ENCODE measurements around the gene RPS6KL1. TPM values are rescaled to one million over a fixed set of nuclear protein-coding genes. Genes with fewer than 3 reads are reported as not detected.

Gene RPS6KL1
- total RNA-seq, 2 donors from 2014 or later: 4.4 to 10.4 TPM

DNA sequence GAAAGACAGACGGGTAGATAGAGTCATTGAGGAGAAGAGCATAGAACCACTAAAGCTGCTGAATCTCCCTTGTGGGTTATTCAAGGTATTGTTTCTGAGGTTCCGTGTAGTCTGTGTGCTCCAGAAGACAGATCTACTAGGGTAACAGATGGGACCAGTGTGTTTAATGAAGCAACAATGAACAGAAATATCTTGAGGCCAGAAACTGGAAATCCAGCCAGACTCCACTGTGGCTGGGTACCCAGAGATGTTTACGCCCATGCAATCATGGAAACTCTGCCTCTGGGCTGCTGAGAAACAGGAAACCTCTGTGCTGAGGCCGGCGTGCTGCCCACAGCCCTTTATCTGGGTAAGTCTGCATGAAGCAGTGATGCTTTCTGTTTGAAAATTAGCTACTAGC lies 55.4 kb downstream of the RPS6KL1 start:
- no peaks in the 10 kb centered on the region for H3K9me3 ChIP-seq (ENCODE audit: control insufficient read depth, low read length)
- H3K4me3 ChIP-seq (ENCODE audit: low read length): no peak overlapping the region
- no peaks in the 10 kb centered on the region for H3K36me3 Mint-ChIP-seq (ENCODE audit: low read depth)
- WGBS, 2 experiments (ENCODE audit: insufficient coverage in 1 of 2, insufficient read length in 1 of 2): 82 to 93% methylated on average over 5 of the region's 5 CpGs
- no peaks in the 10 kb centered on the region for H3K36me3 ChIP-seq (ENCODE audit: control insufficient read depth, insufficient read depth, low read length)
- H3K9me3 Mint-ChIP-seq: no peaks in the 10 kb centered on the region
- no peak overlapping the region for H3K4me3 Mint-ChIP-seq
- H3K4me1 ChIP-seq (ENCODE audit: control insufficient read depth, insufficient read depth, low read length): no peaks in the 10 kb centered on the region
- peaks cover 32% of the 10 kb centered on the region for H3K27me3 Mint-ChIP-seq (ENCODE audit: insufficient read depth)
- no peaks in the 10 kb centered on the region for H3K4me1 Mint-ChIP-seq
- TF ChIP-seq, protein P1, sequence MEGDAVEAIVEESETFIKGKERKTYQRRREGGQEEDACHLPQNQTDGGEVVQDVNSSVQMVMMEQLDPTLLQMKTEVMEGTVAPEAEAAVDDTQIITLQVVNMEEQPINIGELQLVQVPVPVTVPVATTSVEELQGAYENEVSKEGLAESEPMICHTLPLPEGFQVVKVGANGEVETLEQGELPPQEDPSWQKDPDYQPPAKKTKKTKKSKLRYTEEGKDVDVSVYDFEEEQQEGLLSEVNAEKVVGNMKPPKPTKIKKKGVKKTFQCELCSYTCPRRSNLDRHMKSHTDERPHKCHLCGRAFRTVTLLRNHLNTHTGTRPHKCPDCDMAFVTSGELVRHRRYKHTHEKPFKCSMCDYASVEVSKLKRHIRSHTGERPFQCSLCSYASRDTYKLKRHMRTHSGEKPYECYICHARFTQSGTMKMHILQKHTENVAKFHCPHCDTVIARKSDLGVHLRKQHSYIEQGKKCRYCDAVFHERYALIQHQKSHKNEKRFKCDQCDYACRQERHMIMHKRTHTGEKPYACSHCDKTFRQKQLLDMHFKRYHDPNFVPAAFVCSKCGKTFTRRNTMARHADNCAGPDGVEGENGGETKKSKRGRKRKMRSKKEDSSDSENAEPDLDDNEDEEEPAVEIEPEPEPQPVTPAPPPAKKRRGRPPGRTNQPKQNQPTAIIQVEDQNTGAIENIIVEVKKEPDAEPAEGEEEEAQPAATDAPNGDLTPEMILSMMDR (conservative IDR thresholded peaks at IDR 0.05): no peak
- no peak for DNase-seq
- no peak overlapping the region for H3K27ac ChIP-seq (ENCODE audit: low read depth, low read length)
- no peak overlapping the region for H3K27ac Mint-ChIP-seq
- H3K9ac ChIP-seq (ENCODE audit: extremely low read depth, low read length, poor library complexity, severe bottlenecking): no peak overlapping the region
- H3K27me3 ChIP-seq (ENCODE audit: control insufficient read depth, insufficient read depth, low read length, poor library complexity, severe bottlenecking): peaks cover 29% of the 10 kb centered on the region

- TF ChIP-seq, protein P1 (conservative IDR thresholded peaks at IDR 0.05): no peak
- Histone ChIP-seq H3K9me3 (ENCODE audit: control insufficient read depth, low read length) (no peaks in the 10 kb centered on the region), H3K27me3 (ENCODE audit: control insufficient read depth, insufficient read depth, low read length, poor library complexity, severe bottlenecking) (peaks cover 20% of the 10 kb centered on the region), H3K9ac (ENCODE audit: extremely low read depth, low read length, poor library complexity, severe bottlenecking) (no peak overlapping the region), H3K36me3 (ENCODE audit: control insufficient read depth, insufficient read depth, low read length) (no peaks in the 10 kb centered on the region), H3K27ac (ENCODE audit: low read depth, low read length) (no peak overlapping the region), H3K4me3 (ENCODE audit: low read length) (no peak overlapping the region), H3K4me1 (ENCODE audit: control insufficient read depth, insufficient read depth, low read length) (no peaks in the 10 kb centered on the region)
- 87 to 89% methylated on average over 3 of the region's 3 CpGs for WGBS, 2 experiments (ENCODE audit: insufficient coverage in 1 of 2, insufficient read length in 1 of 2)
- Mint-ChIP-seq H3K4me3 (no peak overlapping the region), H3K9me3 (no peaks in the 10 kb centered on the region), H3K36me3 (ENCODE audit: low read depth) (no peaks in the 10 kb centered on the region), H3K4me1 (no peaks in the 10 kb centered on the region), H3K27me3 (ENCODE audit: insufficient read depth) (peaks cover 29% of the 10 kb centered on the region), H3K27ac (no peak overlapping the region)
- DNase-seq: peak; percentile 17
Observed at GRCh38 chr14:74866708-74867389, 56.2 kb downstream of the RPS6KL1 start.

DNA sequence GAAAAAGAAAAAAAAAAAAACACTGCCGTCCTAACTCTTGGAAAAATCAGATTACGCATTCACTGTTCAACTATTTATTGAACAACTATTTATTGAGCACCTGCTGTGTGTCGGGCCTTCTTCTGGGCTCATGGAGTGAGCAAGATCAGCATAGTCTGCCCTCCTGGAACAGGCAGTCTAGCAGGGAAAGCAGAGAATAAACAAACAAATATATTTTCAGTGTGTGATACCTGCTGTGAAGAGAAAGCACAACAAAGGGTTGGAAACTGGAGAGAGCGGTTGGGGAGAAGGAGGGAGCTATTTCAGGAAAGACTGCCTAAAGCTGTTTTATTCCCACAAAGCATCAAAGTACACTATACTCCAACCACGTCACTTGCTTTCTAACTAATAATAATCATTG lies 57.9 kb downstream of the RPS6KL1 start:
- Histone ChIP-seq H3K36me3 (ENCODE audit: control insufficient read depth, insufficient read depth, low read length) (no peaks in the 10 kb centered on the region), H3K27ac (ENCODE audit: low read depth, low read length) (no peak overlapping the region), H3K27me3 (ENCODE audit: control insufficient read depth, insufficient read depth, low read length, poor library complexity, severe bottlenecking) (peaks cover 14% of the 10 kb centered on the region), H3K4me3 (ENCODE audit: low read length) (no peak overlapping the region), H3K9me3 (ENCODE audit: control insufficient read depth, low read length) (no peaks in the 10 kb centered on the region), H3K9ac (ENCODE audit: extremely low read depth, low read length, poor library complexity, severe bottlenecking) (no peak overlapping the region), H3K4me1 (ENCODE audit: control insufficient read depth, insufficient read depth, low read length) (no peaks in the 10 kb centered on the region)
- 93 to 94% methylated on average over 4 to 5 of the region's 5 CpGs for WGBS, 2 experiments (ENCODE audit: insufficient coverage in 1 of 2, insufficient read length in 1 of 2)
- peaks cover 29% of the 10 kb centered on the region for H3K27me3 Mint-ChIP-seq (ENCODE audit: insufficient read depth)
- DNase-seq: peak; percentile 20
- H3K36me3 Mint-ChIP-seq (ENCODE audit: low read depth): no peaks in the 10 kb centered on the region
- TF ChIP-seq, protein P1 (conservative IDR thresholded peaks at IDR 0.05): no peak
- H3K4me1 Mint-ChIP-seq: no peaks in the 10 kb centered on the region
- no peak overlapping the region for H3K4me3 Mint-ChIP-seq
- no peak overlapping the region for H3K27ac Mint-ChIP-seq
- H3K9me3 Mint-ChIP-seq: no peaks in the 10 kb centered on the region

All from endodermal cell (in vitro differentiated cells).